ENCODE results near the gene GRAMD1A.
"Not testable (repeated sequence)": the region's sequence is repeated elsewhere in the genome, so short reads cannot be mapped to it uniquely, and the experiment has no call there.

GRAMD1A gene

GRCh38 chr19:35021596-35021995 is 21.5 kb downstream of the GRAMD1A start:
- no peak for DNase-seq

GRCh38 chr19:35022460-35022859 is 22.3 kb downstream of the GRAMD1A start:
- no peak for DNase-seq

- no peak for DNase-seq
Observed at GRCh38 chr19:35023428-35023827, 23.3 kb downstream of the GRAMD1A start.

- no peak for DNase-seq
Observed at GRCh38 chr19:35024095-35024494, 24.0 kb downstream of the GRAMD1A start.

GRCh38 chr19:35025969-35026368 is 25.8 kb downstream of the GRAMD1A start:
- no peak for DNase-seq

GRCh38 chr19:35026418-35026817 is 26.3 kb downstream of the GRAMD1A start:
- no peak for DNase-seq

GRCh38 chr19:35027009-35027408 is 26.9 kb downstream of the GRAMD1A start:
- DNase-seq: no peak

GRCh38 chr19:35027851-35028599 is 27.9 kb downstream of the GRAMD1A start:
- no peak for DNase-seq

GRCh38 chr19:35028600-35028885 is 28.4 kb downstream of the GRAMD1A start:
- not testable (repeated sequence) for DNase-seq

- DNase-seq: not testable (repeated sequence)
Observed at GRCh38 chr19:35029275-35029736, 29.2 kb downstream of the GRAMD1A start.

GRCh38 chr19:35029737-35030256 is 29.7 kb downstream of the GRAMD1A start:
- DNase-seq: no peak

- no peak for DNase-seq
Observed at GRCh38 chr19:35030257-35031071, 30.3 kb downstream of the GRAMD1A start, which contains the start of gene SCN1B. TSS of gene SCN1B (plus strand) at chr19:35030470. CDS start at chr19:35030821, 351 bp downstream.

GRCh38 chr19:35031072-35031881 is 31.2 kb downstream of the GRAMD1A start:
- DNase-seq: no peak

GRCh38 chr19:35032356-35032865 is 32.3 kb downstream of the GRAMD1A start:
- no peak for DNase-seq

- DNase-seq: no peak
Observed at GRCh38 chr19:35033067-35034004, 33.2 kb downstream of the GRAMD1A start.

- DNase-seq: no peak
Observed at GRCh38 chr19:35034005-35034502, 33.9 kb downstream of the GRAMD1A start.

GRCh38 chr19:35034588-35035382 is 34.7 kb downstream of the GRAMD1A start:
- no peak for DNase-seq

- DNase-seq: no peak
Observed at GRCh38 chr19:35037716-35038622, 37.8 kb downstream of the GRAMD1A start.

Measured in NCI-H774 (cell line).